Activated naive CD8-positive, alpha-beta T cell treated with anti-CD3 and anti-CD28 coated beads, Interleukin-2, amount 10 ng/mL, durations not matched to agents 7 days and 5 days (primary cell): Measurements from ENCODE around the gene CYP2E1. TPM values are rescaled to one million over a fixed set of nuclear protein-coding genes. Genes with fewer than 3 reads are reported as not detected.
"Not testable (repeated sequence)": the region's sequence is repeated elsewhere in the genome, so short reads cannot be mapped to it uniquely, and the experiment has no call there.

Experiments
- ATAC-seq: fragments of 150-1000 bp; cut with Tn5 transposase; one replicate; pipeline ENCODE4 v1.10.0; 2021; ENCODE audit warnings: low read depth, moderate library complexity
- POLR2A ChIA-PET: fragments of 350-600 bp; sonication (Branson Sonifier 250); formaldehyde crosslinking; loops from one replicate; lab custom pipeline; 2021; ENCODE audit warnings: antibody characterized with exemption; lab: Charles Lee
- DNase-seq: peaks from one replicate; pipeline ENCODE4 v3.0.0; 2021
- H3K27ac Mint-ChIP-seq: one replicate; pipeline ENCODE4 v1.8.0; 2022; ENCODE audit warnings: mild to moderate bottlenecking, mixed read lengths
- H3K27me3 Mint-ChIP-seq: one replicate; pipeline ENCODE4 v1.8.0; 2022; ENCODE audit warnings: mild to moderate bottlenecking, moderate library complexity, mixed read lengths
- H3K36me3 Mint-ChIP-seq: one replicate; pipeline ENCODE4 v1.8.0; 2021; ENCODE audit warnings: mild to moderate bottlenecking, mixed read lengths
- H3K4me1 Mint-ChIP-seq: one replicate; pipeline ENCODE4 v1.8.0; 2021; ENCODE audit warnings: mixed read lengths
- H3K4me3 Mint-ChIP-seq: one replicate; pipeline ENCODE4 v1.8.0; 2022; ENCODE audit warnings: mild to moderate bottlenecking, moderate library complexity, mixed read lengths
- H3K9me3 Mint-ChIP-seq: one replicate; pipeline ENCODE4 v1.8.0; 2021; ENCODE audit warnings: mixed read lengths
- total RNA-seq, 2 experiments: library from RNA; stranded (reverse); gene quantifications; one replicate each; pipeline ENCODE4 v1.2.3, GENCODE V29; 2021

Gene CYP2E1
- total RNA-seq, 2 experiments from 2014 or later = 0.65 to 0.80 TPM

GRCh38 chr10:133567609-133568286 is 40.6 kb downstream of the CYP2E1 start:
- H3K27ac Mint-ChIP-seq = no peak overlapping the region
- no peaks in the 10 kb centered on the region for H3K4me1 Mint-ChIP-seq
- POLR2A ChIA-PET = no interaction called here
- peaks cover 5% of the 10 kb centered on the region for H3K9me3 Mint-ChIP-seq
- H3K27me3 Mint-ChIP-seq = peaks cover 5% of the 10 kb centered on the region
- ATAC-seq = no peak
- H3K36me3 Mint-ChIP-seq = peaks cover 1% of the 10 kb centered on the region
- DNase-seq = no peak
- H3K4me3 Mint-ChIP-seq = no peak overlapping the region

DNA sequence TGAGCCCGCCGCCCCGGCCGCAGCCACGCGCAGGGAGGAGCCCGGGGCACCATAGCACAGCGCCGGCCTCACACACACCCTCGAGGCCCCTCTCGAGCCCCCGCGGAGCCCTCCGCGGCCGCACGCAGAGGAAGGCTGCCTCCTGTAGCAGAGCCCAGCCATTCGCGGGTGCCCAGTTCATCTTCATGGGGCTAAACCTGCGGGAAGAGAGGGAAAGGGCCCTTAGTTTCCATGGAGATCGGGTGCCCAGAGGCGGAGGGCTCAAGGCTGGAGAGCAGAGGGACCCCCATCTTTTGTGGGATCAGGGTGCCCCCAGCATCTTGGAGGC is 41.1 kb downstream of the CYP2E1 start:
- H3K27me3 Mint-ChIP-seq = peaks cover 8% of the 10 kb centered on the region

DNA sequence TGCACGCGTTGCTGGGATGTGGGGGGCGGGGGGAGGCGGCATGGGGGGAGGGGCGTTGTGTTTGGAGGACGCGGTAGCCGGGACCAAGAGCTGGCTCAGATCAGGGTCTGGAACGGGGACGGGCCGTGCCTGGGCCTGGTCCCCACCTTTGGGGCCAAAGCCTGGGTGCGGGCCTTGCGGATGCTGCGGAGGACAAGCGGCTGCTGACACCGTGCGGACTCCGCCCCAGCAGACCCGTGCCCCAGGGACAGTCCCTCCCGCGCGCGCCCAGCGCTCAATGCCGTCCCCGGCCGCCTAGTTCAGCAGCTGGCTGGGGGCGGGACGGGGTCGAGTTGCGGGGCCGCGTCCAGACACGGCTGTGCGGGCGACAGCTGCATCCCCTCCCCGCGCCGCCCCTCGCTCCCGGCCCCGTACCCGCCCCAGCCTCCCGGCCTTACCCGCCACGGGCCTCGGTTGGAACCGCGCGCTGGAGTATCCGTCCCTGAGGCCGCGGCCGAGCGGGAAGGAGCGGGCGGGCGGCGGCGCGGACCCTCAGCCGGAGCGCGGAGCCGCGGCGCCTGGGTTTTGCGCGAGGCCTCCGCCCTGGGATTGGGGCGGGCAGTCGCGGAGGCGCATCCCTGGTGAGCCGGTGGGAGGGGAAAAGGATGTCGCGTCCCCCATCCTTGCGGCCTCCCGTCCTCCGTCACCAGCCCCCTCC is 41.8 kb downstream of the CYP2E1 start:
- Mint-ChIP-seq H3K27me3 (peaks cover 10% of the 10 kb centered on the region), H3K9me3 (peaks cover 11% of the 10 kb centered on the region)
- H3K4me3 Mint-ChIP-seq, POLR2A ChIA-PET, DNase-seq, ATAC-seq, H3K36me3 Mint-ChIP-seq, H3K27ac Mint-ChIP-seq, H3K4me1 Mint-ChIP-seq: not testable (repeated sequence)

More for the DNA sequence above, 41.1 kb downstream of the CYP2E1 start:
- H3K9me3 Mint-ChIP-seq = peaks cover 8% of the 10 kb centered on the region
- ATAC-seq = no peak
- no peak overlapping the region for H3K4me3 Mint-ChIP-seq
- POLR2A ChIA-PET = no interaction called here
- H3K36me3 Mint-ChIP-seq = peaks cover 3% of the 10 kb centered on the region
- no peaks in the 10 kb centered on the region for H3K4me1 Mint-ChIP-seq
- H3K27ac Mint-ChIP-seq = no peak overlapping the region
- no peak for DNase-seq

DNA sequence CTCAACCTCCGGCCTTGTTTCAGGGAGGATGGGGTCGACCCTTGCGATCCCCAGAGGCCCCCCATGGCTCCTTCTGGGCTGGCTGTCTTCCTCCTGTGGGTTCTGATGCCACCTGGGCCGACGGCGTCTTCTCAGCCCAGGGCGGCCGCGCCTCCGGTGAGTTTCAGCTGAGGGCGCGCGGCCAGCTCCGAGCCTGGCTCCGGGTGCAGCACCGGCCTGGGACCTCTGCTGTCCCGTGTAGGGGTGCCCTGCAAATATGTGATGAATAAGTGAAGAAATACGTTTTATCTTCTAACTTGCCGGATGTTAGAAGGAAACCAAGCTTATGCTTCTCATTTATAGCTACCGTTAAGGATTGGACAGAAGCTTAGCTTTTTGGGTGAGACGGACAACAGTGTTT is 42.6 kb downstream of the CYP2E1 start:
- H3K4me3 Mint-ChIP-seq, H3K36me3 Mint-ChIP-seq, DNase-seq, H3K9me3 Mint-ChIP-seq, H3K4me1 Mint-ChIP-seq, POLR2A ChIA-PET, ATAC-seq, H3K27ac Mint-ChIP-seq: not testable (repeated sequence)
- H3K27me3 Mint-ChIP-seq = peaks cover 10% of the 10 kb centered on the region

DNA sequence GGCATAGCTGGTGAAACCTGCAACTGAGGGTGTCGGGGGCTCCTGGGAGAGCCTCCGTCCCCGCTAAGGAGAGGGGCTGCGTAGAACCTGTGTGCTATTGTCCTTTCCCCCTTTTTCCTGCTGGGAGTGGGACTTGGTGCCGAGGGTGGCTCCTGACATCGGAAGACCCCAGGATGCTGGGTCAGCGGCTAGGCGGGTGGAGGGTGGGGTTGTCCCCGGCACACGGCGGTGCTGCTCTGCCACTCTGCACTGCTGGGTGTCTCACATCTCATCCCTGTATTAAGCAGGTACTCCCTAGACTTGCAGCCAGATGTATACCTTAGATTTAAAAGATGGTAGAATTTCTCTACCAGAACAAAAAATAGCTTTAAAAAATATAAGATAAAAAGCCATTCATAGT is 44.9 kb downstream of the CYP2E1 start:
- H3K4me1 Mint-ChIP-seq, H3K9me3 Mint-ChIP-seq, DNase-seq, H3K27ac Mint-ChIP-seq, H3K36me3 Mint-ChIP-seq, H3K4me3 Mint-ChIP-seq, POLR2A ChIA-PET, ATAC-seq: not testable (repeated sequence)
- H3K27me3 Mint-ChIP-seq = peaks cover 10% of the 10 kb centered on the region

- H3K4me1 Mint-ChIP-seq, H3K9me3 Mint-ChIP-seq, H3K36me3 Mint-ChIP-seq, H3K27ac Mint-ChIP-seq, ATAC-seq, H3K4me3 Mint-ChIP-seq, DNase-seq: not testable (repeated sequence)
- POLR2A ChIA-PET = interaction anchor here (1.3 kb wide), 1 partner anchor 144 kb away, joined by 4 read pairs; no protein-coding TSS in a partner anchor
- H3K27me3 Mint-ChIP-seq = peaks cover 10% of the 10 kb centered on the region
Measured at GRCh38 chr10:133573460-133573859, 46.3 kb downstream of the CYP2E1 start.

GRCh38 chr10:133577037-133577436 is 49.9 kb downstream of the CYP2E1 start:
- ATAC-seq, H3K36me3 Mint-ChIP-seq, DNase-seq, H3K4me1 Mint-ChIP-seq, H3K27ac Mint-ChIP-seq, H3K9me3 Mint-ChIP-seq, POLR2A ChIA-PET, H3K4me3 Mint-ChIP-seq, H3K27me3 Mint-ChIP-seq: not testable (repeated sequence)

Other genes starting within 250 kb of the CYP2E1 start
- gene TUBGCP2, start 218.5 kb upstream of the CYP2E1 start, total RNA-seq = 10 to 100 TPM; 56.4 to 69.3 TPM
- 10 to 100 TPM; 44.5 to 47.4 TPM for gene ZNF511, start 218.4 kb upstream of the CYP2E1 start, total RNA-seq
- 1 to 10 TPM; 3.1 to 3.6 TPM for gene CALY, start 190.5 kb upstream of the CYP2E1 start, total RNA-seq
- gene PRAP1, start 180.0 kb upstream of the CYP2E1 start, total RNA-seq = not detected
- gene FUOM, start 169.3 kb upstream of the CYP2E1 start, total RNA-seq = 10 to 100 TPM; 15.4 to 17.3 TPM
- gene ECHS1, start 154.0 kb upstream of the CYP2E1 start, total RNA-seq = 10 to 100 TPM; 33.5 to 36.1 TPM
- 1 to 10 TPM; 7.2 to 9.9 TPM for gene PAOX, start 148.1 kb upstream of the CYP2E1 start, total RNA-seq
- gene MTG1, start 133.2 kb upstream of the CYP2E1 start, total RNA-seq = 10 to 100 TPM; 53.7 to 56.6 TPM
- not detected for gene SPRN, start 102.7 kb upstream of the CYP2E1 start, total RNA-seq
- 1 to 10 TPM; 5.7 to 6.3 TPM for gene SCART1, start 73.4 kb upstream of the CYP2E1 start, total RNA-seq
- 1 to 10 TPM; 2.1 to 2.3 TPM for gene SYCE1, start 38.2 kb downstream of the CYP2E1 start, total RNA-seq
- not detected for gene FRG2B, start 99.4 kb downstream of the CYP2E1 start, total RNA-seq